ENCODE data around the gene ALOX5AP.
"Not testable (repeated sequence)": the region's sequence is repeated elsewhere in the genome, so short reads cannot be mapped to it uniquely, and the experiment has no call there.

The ALOX5AP gene

GRCh38 chr13:30739237-30739528, 3.8 kb downstream of the ALOX5AP start:
- no peak for DNase-seq

GRCh38 chr13:30739761-30740642, 4.7 kb downstream of the ALOX5AP start:
- peak; percentile 48 for DNase-seq

DNA sequence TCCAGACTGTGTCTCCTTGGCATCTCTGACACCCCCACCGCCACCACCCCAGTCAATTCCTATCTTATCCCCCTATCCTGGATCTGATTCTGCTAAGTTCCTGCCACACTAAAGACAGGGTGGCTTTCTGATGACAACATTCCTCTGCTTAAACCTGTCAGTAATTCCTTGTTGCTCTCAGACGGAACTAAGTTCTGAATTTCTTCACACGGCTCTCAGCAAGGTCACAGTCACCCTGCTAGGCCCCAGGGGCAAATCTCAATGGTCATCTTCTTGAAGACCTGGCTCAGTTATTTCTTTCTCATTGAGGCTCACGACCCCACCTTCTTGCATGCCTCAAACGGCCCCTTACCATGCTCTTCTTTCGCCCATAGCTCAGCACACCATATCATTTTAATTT, 7.6 kb downstream of the ALOX5AP start:
- DNase-seq, result no peak

- DNase-seq, result no peak
Observed at GRCh38 chr13:30743319-30744055, 8.1 kb downstream of the ALOX5AP start.

- DNase-seq, result peak; percentile 81
Observed at GRCh38 chr13:30744056-30744680, 8.8 kb downstream of the ALOX5AP start.

DNA sequence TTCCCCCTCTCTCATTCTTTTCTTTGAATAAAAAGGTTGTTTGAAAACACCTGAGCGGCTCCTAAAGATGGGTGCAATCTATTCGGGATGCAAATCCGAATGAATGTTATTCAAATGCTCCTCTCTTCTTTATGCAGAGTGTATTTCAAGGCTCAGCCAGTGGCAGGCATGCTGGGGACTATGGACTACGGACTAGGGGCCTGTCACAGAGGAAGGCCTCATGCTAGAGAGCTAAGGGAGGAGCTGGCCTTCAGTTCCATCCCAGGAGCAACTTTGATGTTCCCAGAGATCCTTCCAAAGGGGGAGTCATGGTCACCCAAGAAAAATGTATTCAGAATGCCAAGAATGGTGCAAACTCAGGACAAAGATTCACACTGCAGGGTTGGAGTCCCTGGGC, 9.3 kb downstream of the ALOX5AP start:
- no peak for DNase-seq

DNA sequence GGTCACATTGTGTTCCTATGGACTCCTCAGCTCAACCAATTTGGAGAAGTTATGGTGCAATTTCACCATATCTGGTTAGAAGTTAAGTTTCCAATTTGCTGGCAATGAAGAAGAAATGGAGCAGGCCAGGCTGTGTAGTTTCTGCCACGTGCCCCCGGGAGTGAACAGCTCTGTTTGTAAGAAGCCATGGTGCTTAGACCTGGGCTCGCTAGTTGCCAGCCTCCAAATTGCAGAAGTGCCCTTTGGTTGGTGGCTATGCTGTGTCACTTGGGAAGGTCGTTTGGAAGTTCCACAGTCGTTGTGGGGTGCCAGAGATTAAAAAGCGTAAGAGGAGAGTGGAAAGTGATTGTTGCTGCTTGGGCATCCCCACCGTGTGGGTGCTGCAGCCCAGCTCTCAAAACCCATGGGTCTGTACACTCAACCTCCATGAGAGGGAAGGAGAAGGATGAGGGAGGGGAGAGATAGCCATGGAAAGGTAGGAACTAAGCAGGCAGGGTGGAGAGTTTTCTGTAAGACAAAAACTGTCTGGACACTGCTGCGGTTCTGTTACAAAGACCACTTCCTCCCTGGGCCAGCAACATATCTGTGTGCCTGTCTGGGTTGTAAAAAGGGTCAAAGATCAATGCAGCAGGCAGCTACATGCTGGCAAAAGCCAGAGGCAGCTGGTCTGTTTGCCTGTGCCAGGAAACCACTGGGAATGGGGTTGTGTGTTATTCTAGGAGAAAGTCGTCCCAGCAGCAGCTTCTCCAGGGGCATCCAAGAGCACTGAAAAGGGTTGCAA, 10.8 kb downstream of the ALOX5AP start:
- DNase-seq, result no peak

GRCh38 chr13:30746791-30747190, 11.4 kb downstream of the ALOX5AP start:
- no peak for DNase-seq

GRCh38 chr13:30747845-30748244, 12.5 kb downstream of the ALOX5AP start:
- DNase-seq, result not testable (repeated sequence)

DNA sequence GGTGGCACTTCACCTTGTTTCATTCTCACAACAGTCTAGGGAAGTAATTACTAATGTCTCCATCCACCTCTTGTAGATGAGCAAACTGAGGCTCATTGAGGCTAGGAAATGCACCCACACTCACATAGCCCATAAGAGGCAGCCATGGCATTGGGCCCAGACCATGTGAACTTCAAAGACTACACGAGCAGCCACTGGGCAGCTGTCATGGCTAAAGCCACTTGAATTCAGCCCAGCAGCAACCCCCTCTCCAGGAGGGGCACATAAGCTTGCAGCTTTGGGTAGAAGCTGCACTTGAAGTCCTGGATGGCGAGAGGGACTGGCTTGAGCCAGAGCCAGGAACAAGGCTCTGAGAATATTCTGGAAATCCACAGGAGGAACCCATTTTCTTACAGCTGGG, 13.4 kb downstream of the ALOX5AP start:
- DNase-seq, result no peak

DNA sequence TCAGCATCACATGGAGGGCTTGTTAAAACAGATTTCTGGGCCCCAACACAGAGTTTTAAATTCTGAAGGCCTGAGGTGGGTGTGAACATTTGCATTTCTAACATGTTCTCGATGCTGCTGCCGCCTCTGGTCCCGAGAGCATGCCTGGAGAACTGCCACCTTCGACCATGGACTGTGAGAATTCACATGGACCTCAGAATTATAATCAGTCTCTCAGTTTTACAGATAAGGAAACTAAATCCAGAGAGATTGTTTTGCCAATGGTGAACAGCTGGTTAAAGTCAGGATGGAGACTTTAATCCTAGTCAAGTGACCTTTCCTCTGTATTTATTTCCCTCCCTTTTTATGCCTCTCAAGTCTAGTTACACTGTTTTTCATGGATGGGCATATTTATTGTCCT, 14.7 kb downstream of the ALOX5AP start:
- no peak for DNase-seq

DNA sequence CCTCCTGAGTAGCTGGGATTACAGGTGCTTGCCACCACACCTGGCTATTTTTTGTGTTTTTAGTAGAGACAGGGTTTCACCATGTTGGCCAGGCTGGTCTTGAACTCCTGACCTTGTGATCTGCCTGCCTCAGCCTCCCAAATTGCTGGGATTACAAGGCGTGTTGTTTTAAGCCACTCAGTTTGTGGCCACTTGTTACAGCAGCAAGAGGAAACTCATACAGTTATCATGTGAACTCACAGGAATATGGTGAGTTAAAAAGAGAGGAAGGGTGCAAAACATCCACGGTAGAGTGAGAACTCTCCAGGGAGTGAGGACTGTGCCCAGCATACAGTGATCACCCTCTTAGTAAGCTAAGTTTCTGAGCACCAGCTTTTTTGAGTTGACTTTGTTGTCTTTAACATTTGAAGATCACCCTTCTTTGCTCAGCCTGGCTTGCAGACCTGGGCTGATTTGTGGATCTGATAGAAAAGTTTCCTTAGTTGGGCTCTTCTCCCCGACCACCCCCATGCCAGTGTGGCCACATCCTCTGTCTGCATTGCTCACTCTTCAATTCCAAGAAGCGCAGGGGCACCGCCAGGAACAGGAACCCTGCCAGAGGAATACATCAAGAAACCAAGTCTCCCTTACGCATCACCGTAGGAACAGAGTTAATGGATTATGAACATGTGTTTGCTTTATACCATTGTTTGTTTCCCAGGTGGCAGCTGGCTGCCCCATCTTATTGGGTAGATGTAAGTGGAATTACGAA, 16.0 kb downstream of the ALOX5AP start:
- no peak for DNase-seq

DNA sequence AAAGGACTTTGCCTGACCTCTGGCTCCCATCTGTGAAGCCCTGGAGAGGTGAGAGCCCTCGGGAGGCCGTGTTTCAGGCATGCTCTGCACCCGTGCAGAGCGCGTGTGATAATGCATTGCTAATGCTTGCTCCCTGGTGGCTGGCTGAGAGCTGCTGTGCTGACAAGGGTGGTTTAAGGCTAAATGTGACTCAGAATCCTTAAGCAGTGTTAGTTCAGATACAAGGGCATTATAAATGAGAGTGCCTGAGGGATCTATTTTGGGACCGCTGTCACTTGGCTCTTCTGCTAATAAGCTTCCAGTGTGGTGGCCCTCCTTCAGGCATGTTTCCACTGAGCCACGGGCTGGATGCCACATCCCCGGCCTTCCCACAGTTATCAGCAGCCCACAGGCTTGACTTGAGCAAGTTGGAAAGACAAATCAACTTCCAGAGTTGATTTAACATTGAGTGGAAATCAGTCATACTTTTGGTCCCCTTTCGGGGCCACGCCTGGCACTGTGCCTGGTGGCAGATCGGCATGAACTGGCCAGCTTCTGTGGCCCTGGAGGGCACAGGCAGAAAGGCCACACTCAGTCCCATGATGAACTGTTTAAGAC, 17.0 kb downstream of the ALOX5AP start:
- no peak for DNase-seq

DNA sequence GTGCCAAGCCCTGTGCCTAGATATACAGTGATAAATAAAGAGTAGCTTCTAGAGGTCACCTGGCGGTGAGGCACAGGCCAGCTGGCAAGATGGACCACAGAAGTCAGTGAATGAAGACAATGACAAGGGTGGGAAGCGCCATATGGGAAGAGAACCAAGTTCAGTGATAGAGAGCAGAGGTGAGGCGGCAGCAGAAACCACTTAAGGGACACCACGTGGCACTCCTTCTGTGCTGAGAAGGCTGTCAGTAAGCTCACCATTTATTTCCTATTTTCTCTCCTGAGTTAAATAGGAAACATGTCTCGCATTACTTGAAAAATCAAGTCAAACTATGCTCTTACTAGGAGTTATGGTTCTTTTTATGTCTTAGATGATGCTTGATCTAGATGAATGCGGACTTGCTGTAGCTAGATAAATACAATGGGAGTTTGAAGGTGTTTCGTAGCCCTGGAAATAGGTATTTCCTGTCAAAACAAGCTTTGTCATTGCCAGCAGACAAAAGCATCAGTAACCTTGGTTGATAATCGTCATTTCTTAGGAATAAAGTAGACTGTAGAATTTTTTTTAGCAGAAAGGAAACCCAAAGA, 17.8 kb downstream of the ALOX5AP start:
- no peak for DNase-seq

DNA sequence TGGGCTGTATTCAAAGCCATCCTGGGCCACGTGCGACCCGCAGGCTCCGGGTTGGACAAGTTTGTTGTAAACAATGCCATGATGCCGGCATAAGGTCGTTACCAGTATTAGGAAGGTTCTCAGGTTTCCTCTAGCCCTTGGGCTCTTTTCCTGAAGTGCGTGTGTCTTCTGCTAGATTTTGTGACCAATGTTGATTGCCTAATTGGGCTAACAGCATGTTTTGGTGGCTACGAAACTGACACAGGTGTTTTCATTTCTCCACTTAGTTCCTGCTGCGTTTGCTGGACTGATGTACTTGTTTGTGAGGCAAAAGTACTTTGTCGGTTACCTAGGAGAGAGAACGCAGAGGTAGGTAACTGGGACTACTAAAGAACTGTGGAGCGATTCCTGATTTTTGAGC, 20.3 kb downstream of the ALOX5AP start:
- no peak for DNase-seq

DNA sequence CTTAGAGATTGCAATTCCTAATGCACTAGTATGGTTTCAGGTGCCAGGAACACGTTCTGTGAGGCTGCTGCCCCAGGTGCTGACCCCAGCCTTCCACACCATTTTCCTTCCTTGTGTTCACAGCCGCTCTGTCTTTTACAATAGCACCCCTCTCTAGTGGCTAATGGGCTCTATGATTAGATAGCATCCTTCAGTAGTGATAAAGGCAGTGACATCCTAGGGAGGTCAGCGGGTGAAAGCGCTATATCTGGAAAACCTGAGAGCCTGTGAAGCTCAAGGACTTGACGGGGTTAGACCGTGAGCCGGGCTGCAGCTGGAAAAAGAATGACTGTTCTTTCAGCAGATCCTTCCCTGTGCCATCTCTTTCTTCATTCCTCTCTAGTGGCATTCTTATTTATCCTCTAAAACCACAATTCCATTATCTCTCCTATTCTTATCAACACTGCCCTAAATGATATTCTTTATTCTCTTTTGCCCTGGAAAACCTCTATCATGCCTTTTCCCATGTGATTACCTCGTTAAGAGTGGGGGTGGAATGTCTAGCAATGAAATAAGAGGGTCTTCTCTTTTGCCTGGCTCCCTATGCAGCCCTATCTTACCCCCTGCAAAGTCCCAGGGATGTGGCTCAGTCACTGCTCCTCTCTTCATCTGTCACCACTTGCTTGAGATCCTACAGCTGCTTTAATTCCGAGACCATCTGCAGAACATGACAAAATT, 21.8 kb downstream of the ALOX5AP start:
- DNase-seq, result no peak

- DNase-seq, result no peak
Observed at GRCh38 chr13:30759748-30760147, 24.4 kb downstream of the ALOX5AP start.

- DNase-seq, result no peak
Observed at GRCh38 chr13:30762643-30763042, 27.3 kb downstream of the ALOX5AP start.

DNA sequence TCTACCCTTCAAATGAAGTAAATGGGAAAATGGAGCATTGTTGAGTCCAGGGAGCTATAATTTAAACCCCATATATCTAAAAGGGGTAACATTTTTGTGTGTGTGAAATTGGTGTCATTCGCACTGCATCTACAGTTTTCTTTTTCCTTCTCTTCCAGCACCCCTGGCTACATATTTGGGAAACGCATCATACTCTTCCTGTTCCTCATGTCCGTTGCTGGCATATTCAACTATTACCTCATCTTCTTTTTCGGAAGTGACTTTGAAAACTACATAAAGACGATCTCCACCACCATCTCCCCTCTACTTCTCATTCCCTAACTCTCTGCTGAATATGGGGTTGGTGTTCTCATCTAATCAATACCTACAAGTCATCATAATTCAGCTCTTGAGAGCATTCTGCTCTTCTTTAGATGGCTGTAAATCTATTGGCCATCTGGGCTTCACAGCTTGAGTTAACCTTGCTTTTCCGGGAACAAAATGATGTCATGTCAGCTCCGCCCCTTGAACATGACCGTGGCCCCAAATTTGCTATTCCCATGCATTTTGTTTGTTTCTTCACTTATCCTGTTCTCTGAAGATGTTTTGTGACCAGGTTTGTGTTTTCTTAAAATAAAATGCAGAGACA, 28.6 kb downstream of the ALOX5AP start:
- DNase-seq, result no peak

- DNase-seq, result no peak
Observed at GRCh38 chr13:30766231-30766630, 30.9 kb downstream of the ALOX5AP start.

Measured in activated effector memory CD4-positive, alpha-beta T cell treated with Interleukin-2 at 50 U/mL for 16 hours (primary cell).